Astrocyte (in vitro differentiated cells and primary cell): Measurements from ENCODE around the gene FLRT2.
A peak's percentile ranks its signal among the peaks of the same experiment; 100 is the strongest.

Experiments used
- CTCF ChIP-seq: IDR thresholded peaks from 2 replicates; pipeline ENCODE4 v1.5.1; 2011; ENCODE audit warnings: low read depth, mild to moderate bottlenecking, inconsistent platforms, low read length, moderate library complexity; ENCODE audit not compliant: insufficient read depth
- EZH2 ChIP-seq: IDR thresholded peaks from 2 replicates; pipeline ENCODE4 v1.6.1; 2012; ENCODE audit warnings: mild to moderate bottlenecking, low read length, inconsistent platforms; ENCODE audit not compliant: insufficient read depth

- TF ChIP-seq CTCF (no peak), EZH2 (peak; percentile 41)
Measured at GRCh38 chr14:85531141-85531586, 1.2 kb downstream of the FLRT2 start.
